HPDE6-E6E7 (cell line): ENCODE data around the gene HOXA13.

ENCODE experiments used
- DNase-seq: peaks from one replicate; pipeline ENCODE4 v3.0.0; 2011; ENCODE audit warnings: missing footprints; ENCODE audit errors: extremely low spot score

HOXA13 gene

GRCh38 chr7:27170426-27171324 is 29.2 kb downstream of the HOXA13 start:
- no peak for DNase-seq

GRCh38 chr7:27169658-27170425 is 30.0 kb downstream of the HOXA13 start:
- no peak for DNase-seq

GRCh38 chr7:27168265-27168947 is 31.5 kb downstream of the HOXA13 start:
- DNase-seq: no peak

- no peak for DNase-seq
Observed at GRCh38 chr7:27167916-27168264, 32.0 kb downstream of the HOXA13 start.

DNA sequence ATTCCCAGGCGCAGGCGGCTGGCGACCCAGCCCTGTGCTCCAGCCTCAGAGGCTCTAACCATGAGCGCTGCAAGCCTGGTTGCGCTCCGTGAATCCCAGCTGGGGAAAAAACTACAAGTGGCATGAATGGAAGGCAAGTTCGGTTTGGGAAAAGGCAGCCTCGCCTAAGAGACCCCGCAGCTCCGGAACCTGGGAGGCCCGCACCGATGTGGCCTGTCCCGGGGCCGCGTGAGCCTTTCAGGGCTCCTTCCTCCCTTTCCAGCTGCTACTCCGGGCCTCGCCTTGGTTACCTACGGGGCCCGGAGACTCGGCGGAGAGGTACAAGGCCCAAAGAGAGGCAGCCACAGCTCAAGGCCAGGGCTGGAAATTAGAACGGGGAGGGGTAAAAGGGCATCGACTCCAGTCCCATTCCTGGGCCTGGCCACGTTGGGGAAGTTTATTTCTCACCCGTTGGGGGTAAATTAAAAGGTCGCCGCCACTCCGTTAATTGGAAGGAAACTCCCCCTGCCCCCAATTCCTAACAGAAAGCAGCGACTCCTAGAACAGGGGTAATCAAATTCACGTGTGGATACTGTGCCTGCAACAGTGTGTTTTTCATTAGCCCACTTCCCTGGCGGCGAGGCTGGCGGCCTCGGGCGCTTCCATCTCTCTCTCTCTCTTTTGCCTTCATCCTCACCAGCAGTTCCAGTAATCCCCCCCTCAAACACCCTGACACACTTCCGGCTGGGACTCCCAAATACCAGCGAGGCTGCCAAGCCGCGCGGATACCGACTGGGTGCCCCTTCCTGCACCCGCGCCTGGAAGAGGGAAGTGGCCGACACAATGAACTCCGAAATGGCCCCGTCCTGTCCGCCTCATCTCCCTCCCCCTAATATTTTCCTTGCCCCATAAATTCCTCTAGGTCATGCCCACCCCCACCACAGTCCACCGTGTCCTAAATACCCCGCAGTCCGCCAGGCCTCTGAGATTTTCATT is 33.1 kb downstream of the HOXA13 start:
- no peak for DNase-seq

DNA sequence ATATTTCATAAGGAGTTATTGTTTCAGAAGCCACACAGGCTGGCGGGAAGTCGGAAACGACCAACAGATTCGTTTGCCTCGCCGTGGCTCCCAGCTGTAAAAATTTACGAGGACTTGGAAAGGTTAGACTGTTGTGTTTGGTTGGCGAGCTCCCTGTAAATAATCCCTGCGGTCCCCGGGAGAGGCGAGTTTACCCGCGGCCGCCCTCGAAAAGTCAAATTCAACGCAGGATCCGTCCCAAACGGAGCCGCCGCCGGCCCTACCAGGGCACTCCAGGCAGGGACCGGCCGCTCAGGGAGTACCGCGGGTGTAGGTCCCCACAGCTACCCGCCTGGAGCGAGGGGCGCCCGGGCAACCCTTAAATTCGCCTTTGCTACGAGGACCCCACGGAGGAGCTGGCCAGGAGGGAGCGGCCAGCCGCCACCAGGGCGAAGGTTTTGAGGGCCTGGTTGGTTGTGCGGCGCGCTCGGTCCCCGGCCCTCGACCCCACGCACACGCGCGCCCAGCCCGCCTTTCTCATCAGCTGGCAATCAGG is 33.8 kb downstream of the HOXA13 start:
- no peak for DNase-seq

DNA sequence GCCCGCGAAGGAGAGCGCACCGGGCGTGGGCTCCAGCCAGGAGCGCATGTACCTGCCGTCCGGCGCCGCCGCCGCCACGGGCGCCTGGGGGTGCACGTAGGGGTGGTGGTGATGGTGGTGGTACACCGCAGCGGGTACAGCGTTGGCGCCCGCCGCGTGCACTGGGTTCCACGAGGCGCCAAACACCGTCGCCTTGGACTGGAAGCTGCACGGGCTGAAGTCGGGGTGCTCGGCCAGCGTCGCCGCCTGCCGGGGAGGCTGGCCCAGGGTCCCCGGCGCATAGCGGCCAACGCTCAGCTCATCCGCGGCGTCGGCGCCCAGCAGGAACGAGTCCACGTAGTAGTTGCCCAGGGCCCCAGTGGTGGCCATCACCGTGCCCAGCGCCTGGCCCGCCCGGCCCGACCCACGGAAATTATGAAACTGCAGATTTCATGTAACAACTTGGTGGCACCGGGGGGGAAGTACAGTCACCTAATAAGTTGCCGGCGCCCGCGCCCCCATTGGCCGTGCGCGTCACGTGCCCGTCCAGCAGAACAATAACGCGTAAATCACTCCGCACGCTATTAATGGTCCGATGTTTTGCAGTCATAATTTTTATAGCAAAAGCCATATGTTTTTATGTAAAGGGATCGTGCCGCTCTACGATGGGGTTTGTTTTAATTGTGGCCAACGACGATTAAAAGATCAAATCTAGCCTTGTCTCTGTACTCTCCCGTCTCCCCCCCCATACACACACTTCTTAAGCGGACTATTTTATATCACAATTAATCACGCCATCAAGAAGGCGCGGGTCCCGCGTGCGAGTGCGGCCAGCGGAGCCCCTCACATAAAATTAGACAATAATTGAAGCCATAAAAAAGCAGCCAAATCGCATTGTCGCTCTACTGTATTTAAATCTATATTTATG is 34.5 kb downstream of the HOXA13 start, which contains the start of gene HOXA9:
TSS of gene HOXA9 (minus strand) at position 449 of the 907 bp plus-strand sequence. CDS start at position 369, 80 bp downstream.
- DNase-seq: no peak

GRCh38 chr7:27164367-27165088 is 35.4 kb downstream of the HOXA13 start:
- no peak for DNase-seq

- DNase-seq: no peak
Observed at GRCh38 chr7:27164045-27164366, 35.9 kb downstream of the HOXA13 start.

GRCh38 chr7:27163288-27164044 is 36.4 kb downstream of the HOXA13 start:
- no peak for DNase-seq

DNA sequence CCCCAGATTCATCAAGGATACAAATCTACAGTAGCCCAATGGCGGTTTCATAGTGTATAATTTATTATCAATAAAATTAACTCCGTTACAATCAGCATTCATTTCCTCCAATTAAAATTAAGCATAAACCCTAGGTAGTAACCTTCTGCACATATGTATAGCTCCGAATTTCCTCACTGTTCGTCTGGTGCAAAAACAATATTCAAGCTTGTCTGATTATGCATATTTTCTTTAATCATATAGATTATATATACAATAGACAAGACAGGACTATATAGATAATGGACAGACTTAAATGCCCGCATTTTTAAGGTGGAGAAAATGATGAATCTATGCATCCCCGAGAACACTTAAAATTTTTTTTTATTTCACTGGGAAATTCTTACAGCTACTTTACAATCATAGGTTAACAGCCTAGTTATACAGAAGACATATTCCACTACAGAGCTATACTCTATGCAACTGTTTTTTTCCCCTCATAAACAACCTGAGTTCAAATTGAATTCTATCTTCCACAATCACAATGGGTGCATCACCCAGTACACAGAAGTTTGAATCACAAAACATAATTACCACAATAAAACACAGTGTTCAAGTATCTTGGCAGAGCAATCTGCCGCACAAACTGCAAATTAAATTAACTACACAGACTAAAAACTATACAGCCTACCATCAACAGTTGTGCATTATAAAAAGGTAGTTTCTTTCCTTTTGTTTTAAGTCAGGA is 37.2 kb downstream of the HOXA13 start:
- no peak for DNase-seq

GRCh38 chr7:27161721-27162560 is 38.0 kb downstream of the HOXA13 start:
- DNase-seq: no peak

DNA sequence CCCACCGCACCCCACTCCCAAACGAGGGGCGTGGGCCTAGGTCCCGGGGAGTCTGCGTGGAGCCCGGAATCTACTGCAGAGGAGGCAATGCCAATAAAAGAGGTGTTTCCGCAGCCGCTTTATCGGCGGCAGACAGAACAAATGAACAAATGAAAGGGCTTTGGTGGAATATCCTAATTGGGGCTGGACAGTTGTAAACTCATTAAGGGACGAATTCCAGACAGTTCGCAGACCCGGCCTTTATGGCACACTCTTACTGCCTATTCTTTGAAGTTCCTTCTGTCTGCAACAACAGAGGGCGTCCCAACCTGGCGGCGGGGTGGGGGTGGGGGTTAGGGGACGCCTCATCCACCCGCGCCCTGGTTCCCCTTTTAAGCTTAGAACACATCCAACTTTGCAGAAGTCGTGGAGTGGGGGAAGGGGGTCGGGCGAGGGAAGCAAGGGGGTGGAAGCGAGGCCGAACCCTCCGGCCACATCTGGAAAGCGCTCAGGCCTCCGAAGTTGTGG is 38.6 kb downstream of the HOXA13 start:
- DNase-seq: no peak

DNA sequence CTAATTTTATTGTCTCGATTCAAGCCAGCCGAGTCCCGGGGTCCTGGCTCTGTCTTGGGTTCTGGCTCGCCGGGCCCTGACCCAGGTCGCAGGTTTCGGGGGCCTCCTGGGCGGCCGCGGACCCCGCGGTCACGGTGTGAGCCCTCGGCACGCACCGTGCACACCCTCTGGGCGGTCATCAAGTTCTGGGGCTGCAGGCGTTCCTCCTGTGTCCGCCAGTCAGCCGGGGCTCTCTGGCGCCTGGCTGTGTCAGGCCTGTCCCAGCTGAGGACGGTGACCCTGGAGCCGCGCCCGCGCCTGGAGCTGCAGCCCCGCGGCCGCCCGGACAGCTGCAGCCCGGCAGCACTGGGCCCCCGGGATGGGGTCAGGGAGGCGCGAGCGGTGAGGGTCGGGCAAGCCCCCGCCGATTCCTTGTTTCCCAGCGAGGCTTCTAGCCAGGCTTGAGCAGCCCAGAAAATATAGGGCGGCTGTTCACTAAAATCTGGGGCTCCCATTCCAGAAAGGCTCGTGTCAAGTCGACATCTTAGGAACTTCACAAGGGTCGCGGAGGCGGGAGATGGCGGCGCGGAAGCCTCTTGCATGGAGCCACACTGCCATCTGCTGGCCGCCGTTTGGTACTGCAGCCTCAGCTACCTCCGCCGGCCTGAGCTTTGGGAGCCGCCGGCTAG is 39.2 kb downstream of the HOXA13 start:
- peak; percentile 69 for DNase-seq

- DNase-seq: no peak
Observed at GRCh38 chr7:27160145-27160545, 39.7 kb downstream of the HOXA13 start.
